GM18511 (cell line): ENCODE results near the gene SEC11A.
A peak's percentile ranks its signal among the peaks of the same experiment; 100 is the strongest.

Source experiments
- ATAC-seq: cut with Tn5 transposase; IDR thresholded peaks from one replicate; pipeline ENCODE4 v1.9.1; 2021; ENCODE audit warnings: mild to moderate bottlenecking, moderate library complexity; ENCODE audit not compliant: unreplicated experiment

SEC11A gene

DNA sequence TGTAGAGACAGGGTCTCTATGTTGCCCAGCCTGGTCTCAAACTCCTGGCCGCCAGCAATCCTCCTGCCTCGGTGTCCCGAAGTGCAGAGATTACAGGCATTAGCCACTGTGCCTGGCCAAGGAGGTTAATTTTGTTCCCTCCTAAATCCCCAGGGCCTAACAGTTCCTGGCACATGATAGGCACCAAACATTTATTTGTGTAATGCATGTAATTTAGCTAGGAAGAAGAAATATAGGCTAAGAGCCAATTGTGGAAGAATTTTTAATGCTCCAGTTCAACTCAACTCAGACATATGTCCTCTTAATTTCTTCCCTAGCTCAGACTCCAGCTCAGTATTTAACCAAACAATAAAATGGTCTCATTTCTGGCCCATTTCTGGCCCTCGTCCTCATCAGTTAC is 24.8 kb upstream of the SEC11A start:
- no peak for ATAC-seq

DNA sequence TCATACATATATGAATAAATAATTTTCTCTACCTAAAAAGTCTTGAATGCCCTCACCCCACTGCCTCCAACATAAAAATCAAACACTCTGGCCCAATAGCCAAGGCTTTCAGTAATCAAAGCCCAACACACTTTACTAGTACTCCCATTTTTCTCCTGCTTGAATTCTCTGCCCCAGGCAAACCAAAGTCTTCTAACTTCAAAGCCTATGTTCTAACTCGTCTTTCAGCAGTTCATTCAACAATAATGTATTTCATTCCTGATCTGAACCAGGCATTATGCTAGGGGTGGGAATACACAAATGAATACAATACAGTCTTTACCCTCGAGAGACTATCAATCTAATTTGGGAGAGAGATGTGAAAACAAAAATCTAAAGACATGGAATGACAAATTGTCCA is 21.1 kb upstream of the SEC11A start:
- no peak for ATAC-seq

DNA sequence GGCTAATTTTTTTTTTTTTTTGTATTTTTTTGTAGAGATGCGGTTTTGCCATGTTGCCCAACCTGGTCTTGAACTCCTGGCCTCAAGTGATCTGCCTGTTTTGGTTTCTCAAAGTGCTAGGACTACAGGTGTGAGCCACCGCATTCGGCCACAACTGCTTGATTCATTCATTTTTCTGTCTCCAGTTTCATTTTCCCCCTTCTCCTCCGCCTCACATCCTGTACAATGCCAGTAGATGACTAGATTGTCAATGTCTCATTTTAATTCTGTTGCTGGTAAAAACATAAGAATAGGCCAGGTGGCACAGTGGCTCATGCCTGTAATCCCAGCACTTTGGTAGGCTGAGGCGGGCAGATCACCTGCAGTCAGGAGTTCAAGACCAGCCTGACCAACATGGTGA is 20.4 kb upstream of the SEC11A start:
- peak; percentile 53 for ATAC-seq

DNA sequence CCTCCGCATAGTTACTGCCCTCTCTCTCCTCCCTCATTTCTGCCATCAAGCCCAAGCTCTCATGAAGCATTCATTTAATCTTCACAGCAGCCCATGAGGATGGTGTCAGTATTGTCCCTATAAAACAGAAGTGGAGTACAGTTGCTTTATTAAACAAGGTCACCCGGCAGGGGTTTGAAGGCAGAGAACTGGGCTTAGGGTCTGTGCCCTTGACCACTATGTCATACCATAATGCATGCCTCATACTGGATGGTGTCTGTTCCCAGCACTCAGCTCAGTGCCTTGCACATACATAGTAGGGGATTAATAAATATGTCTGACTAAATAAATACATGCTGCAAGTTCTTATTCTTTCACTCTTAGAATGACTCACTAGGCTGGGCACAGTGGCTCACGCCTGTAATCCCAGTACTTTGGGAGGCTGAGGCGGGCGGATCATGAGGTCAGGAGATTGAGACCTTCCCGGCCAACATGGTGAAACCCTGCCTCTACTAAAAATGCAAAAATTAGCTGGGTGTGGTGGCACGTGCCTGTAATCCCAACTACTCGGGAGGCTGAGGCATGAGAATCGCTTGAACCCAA is 19.6 kb upstream of the SEC11A start:
- peak; percentile 54 for ATAC-seq

DNA sequence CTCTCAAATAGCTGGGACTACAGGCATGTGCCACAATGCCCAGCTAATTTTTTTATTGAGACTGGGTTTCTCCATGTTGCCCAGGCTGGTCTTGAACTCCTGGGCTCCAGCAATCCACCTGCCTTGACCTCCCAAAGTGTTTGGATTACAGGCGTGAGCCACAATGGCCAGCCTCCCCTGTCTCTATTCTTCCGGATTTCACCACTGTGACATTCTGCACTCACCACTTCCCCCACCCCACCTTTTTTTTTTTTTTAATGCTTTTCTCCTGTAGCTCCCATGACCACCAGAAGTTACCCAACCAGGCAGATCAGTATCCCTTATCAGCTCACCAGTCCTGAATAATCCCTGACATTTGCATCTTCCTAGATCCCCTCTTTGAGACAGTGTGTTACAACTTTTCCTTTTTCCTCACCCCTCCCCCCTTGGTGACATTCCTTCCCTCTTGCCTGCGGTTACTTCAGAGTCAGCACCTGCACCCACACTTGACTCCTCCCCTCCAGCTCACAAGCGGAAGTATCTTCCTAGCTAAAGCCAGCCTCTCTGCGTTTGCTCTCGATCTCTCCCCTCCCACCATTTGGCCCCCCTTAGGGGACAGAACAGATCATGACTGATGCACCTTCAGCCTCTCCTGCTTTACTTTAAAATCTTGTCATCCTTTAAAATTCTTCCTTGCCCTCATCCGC is 19.0 kb upstream of the SEC11A start:
- ATAC-seq, result peak; percentile 79

DNA sequence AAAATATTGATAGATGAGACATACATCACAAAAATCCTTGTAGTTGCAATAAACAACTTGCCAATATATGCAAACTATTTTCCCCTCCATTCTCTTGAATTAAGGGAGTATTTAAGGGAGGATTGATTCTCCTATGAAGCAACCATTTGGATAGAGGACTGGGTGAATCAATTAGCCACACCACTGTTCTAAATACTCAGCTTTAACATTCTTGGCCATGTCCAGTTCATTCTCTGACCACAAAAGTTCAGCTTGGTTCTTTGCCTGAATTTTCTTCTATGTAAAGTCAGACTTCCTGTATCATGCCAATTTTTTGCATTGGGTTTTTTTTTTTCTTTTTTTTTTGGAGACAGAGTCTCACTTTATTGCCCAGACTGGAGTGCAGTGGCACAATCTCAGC is 15.8 kb upstream of the SEC11A start:
- no peak for ATAC-seq

DNA sequence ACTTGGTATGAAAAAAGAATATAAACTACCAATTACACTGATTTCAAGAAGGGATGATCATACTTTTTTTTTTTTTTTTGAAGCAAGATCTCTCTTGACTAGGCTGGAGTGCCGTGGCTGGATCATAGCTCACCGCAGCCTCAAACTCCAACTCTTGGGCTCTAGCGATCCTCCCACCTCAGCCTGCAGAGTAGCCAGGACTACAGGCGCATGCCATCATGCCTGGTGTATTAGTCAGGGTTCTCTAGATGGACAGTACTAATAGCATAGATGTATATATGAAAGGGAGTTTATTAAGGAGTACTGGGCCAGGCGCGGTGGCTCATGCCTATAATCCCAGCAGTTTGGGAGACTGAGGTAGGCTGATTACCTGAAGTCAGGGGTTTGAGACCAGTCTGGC is 11.5 kb upstream of the SEC11A start:
- no peak for ATAC-seq

DNA sequence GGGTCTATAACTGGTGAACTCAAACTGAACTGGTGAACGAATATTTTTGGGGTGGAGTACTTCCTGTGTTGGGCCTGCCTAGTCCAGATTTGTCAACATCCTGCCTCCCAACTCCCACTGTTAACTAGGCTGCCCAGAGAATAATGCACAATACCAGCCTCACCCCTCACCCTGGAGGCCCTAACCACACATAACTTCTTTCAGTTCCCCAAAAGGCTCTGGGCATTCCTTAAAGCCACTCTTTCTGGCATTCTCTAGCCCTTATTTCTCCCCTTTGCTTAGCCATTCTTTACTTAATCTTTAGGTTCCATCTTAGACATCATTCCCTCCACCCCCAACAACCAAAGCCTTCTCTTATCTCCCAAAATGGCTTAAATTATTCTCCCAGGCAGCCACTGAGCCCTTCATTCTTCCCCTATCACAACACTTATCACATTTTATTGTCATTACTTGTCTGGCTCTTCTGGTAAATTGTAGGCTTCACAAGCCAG is 9.1 kb upstream of the SEC11A start:
- ATAC-seq, result peak; percentile 83

DNA sequence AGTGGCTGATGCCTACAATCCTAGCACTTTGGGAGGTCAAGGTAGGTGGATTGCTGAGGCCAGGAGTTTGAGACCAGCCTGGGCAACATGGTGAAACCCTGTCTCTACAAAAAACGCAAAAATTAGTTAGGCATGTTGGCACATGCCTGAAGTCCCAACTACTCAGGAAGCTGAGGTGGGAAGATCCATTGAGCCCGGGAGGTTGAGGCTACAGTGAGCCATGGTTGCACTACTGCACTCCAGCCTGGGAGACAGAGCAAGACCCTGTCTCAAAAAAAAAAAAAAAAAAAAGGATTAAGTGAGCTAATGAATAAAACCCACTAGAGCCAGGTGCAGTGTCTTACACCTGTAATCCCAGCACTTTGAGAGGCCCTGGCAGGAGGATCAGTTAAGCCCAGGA is 6.7 kb upstream of the SEC11A start:
- ATAC-seq, result no peak

DNA sequence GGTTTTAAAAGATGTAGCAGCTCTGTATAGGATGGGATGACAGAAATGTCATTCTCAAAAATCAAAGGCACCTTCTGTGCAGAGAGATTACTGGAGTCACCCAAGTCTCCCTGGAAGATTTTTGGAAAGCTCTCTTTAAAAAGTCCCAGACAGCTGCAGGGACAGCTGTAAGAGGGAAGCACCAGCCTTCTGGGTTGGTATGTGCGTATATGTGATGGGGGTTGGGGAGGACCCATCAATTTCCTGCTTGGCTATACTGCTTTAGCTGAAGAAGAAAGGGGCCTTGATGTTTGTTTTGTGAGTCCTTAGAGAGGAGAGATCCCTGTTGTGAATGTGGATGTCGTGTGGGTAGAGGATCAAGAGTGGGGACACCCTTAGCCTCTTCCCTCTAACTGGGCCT is 5.4 kb upstream of the SEC11A start:
- no peak for ATAC-seq

DNA sequence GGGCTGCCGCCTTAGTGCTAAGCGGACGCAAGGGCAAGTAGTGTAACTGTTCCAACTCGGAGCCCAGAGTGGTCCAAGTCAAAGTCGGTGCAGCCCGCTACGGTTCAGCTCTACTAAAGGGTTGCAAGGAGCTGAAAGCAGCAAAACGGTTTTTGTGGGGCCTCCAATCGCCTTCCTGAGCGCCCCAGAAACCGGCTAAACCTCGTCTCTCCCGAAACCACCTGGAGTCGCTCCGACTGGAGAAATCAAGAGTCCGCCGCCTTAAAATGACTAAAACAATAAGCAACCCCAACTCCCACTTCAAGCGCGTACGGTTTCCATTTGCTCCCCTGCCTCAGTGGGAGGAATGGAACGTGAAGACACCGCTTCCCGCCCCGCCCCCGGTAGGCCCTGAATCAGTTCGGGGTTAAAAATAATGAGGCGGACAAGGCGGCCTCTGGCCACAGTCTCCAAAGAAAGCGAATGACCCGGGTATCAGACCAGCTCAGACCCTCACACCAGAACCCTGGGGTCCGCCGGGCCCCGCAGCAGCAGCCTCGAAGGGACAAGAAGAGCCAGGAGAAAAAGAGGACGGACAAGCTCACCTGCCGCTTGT is 401 bp downstream of the SEC11A start:
- peak; percentile 8 for ATAC-seq

DNA sequence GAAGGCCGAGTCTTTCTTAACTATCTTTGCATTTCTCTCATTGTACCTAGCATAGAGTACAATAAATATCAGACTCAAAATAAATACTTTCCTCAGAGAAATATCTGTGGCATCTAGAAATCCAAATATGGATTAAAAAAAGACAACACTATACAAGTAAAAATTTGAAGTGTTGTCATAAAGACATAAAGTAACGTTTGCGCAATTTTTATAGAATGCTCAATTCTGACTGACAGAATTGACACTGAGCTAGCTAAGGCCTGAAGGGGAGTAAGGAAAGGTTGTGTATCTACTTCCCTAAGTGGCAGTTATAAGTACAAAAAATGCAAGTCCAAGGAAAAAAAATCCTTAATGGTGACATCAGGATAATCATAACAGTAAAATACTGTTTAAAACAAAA is 1.1 kb downstream of the SEC11A start:
- no peak for ATAC-seq

DNA sequence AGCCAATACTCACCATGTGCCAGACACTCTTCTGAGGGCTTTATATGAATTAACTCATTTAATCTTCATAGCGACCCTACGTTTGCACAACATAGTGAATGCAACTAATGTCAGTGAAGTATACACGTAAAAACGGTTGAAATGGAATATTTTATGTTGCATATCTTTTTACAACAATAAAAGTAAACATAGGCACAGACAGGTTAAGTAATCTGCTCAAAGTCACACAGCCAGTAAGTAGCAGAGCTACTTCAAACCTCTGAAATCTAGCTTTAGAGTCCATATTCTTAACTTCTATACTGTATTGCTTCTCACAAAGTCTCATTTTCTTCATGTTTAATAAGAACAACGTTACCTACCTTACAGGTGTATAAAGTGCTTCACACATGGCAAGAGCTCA is 1.6 kb downstream of the SEC11A start:
- no peak for ATAC-seq

DNA sequence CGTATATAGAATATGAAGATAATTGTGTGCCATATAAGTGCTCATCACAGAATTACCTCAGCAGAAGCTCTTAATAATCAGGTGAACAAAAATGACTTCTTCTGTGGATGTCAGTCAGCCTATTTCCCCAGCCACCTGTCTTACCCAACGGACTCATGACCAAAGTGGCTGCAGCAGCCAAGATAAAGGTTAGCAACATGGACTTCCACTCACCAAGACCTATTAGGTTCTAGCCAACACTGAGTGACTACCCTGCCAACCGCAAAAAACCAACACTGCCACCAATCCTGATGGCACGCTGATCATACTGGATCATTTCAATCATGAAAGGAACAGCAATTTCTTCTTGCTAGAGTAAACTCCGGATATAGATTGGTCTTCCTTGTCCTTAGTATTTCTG is 12.1 kb downstream of the SEC11A start:
- ATAC-seq, result no peak

DNA sequence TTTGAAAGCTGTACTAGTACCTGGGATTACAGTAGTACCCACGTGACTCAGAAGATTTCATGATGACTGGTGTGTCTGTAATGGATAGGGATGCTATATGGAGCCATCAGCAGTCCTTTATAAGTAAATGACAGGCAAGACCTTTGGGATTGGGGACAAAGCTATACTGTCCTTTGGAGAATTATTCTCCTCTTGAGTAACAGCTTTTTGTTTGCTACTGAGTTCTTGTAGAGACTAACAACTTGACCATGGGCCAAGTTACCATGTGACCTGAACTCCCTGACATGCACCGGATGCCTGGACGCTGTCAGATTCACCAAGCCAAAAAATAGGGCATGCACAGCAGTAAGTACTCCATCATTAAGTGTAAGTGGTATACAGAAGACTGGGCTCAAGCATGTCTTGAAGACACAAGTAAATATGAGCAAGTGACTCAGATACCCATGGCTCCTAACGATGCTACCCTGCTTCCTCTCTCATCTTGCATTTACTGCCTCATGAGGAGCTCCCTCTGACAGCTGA is 12.9 kb downstream of the SEC11A start:
- ATAC-seq, result no peak

DNA sequence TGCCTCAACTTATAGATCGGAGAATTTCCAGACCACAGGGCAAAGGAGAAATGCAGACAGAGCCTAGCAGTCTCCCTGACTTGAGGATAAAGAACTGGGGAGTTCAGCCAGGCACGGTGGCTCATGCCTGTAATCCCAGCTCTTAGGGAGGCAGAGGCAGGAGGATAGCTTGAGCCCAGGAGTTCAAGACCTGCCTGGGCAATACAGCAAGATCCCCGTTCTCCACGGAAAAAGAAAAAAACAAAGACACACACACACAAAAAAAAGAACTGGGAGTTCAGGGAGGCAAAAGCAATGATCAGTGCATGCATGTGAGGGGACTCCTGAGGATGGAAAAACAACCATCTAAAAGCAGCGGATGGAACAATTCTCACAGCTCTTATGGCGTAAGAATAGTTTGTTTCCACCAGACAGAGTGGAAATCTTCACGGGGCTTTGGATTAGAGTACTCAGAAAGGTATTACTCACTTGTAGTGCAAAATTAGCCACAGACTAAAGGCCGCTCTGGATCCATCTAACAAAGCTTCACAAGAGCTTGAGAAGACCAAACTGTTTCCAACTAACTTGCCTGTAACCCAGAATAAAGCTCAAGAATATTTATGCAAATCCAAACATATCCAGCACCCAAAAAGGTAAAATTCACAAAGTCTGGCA is 16.3 kb downstream of the SEC11A start:
- ATAC-seq, result no peak

DNA sequence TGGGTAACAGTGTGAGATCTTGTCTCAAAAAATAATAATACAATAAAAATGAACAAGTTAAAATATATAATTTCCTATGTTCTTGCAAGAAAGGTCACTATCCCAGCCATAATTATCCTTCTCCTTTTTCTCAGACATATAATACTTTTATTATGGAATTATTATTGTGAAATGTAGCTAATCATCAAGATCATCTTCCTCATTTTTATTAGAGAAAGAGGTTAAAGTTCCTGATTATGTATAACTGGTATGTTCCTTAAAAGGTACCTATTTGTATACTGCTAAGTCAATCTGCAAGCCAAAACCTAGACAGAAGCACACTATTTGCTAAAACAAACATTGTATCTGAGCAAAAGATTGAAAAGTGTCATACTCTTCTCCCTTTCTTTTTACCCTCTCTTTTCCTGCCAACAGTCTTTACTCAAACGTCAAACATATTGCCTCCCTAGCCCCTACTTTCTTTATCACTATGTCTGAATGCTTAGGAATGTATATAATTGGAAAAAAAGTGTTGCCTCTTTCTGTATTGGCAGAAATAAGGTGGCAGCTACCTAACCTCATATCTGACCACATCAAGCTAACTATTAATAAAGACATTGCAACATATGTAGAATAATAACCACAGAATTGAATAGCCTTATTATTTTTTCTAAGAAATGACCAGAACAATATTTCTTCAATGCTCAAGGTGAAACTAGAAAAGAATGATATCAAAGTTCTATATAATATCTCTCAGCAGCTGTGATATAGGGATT is 18.5 kb downstream of the SEC11A start:
- ATAC-seq, result no peak

DNA sequence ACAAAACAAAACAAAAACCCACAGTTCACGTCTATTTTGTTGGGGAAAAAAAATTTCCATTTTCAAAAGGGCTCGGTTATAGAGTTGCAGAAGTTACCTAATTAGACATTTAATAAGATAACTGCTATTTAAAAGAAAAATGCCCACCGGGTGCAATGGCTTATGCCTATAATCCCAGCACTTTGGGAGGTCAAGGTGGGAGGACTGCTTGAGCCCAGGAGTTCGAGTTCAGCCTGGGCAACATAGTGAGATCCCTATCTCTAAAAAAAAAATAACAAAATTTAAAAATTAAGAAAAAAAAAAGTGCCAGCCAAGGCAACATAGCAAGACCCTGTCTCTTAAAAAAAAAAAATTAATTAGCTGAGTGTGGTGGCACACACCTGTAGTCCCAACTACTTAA is 19.2 kb downstream of the SEC11A start:
- ATAC-seq, result no peak

DNA sequence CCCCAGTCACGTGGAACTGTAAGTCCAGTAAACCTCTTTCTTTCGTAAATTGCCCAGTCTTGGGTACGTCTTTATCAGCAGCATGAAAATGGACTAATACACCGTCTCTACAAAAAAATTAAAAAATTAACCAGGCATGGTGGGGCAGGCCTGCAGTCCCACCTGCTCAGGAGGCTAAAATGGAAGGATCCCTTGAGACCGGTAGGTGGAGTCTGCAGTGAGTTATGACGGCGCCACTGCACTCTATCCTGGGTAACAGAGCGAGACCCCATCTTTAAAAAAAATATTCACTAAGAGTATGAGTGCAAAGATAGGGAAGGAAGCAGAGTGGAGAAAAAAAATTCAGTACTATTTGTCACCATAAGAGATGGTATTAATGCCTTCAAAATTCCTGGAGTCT is 25.6 kb downstream of the SEC11A start:
- ATAC-seq, result no peak

DNA sequence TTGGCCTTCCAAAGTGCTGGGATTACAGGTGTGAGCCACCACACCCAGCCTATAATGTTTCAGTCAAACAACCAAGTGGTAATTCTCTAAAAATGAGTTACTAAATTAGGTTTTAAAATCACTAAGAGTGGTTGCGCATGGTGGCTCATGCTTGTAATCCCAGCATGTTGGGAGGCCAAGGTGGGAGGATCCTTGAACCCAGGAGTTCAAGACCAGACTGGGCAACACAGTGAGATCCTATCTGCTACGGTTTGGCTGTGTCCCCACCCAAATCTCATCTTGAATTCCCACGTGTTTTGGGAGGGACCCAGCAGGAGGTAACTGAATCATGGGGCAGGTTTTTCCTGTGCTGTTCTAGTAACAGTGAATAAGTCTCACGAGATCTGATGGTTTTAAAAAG is 26.1 kb downstream of the SEC11A start:
- ATAC-seq, result no peak

DNA sequence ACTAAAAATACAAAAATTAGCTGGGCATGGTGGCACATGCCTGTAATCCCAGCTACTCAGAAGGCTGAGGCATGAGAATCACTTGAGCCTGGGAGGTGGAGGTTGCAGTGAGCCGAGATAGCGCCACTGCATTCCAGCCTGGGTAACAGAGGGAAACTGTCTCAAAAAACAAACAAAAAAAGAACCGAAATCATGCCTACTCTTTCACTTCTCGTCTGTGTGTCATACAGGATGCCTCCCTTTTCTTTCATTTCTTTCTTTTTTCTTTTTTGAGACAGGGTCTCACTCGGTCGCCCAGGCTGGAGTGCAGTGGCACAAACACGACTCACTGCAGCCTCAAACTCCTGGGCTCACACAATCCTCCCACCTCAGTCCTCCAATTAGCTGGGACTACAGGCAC is 29.5 kb downstream of the SEC11A start:
- peak; percentile 45 for ATAC-seq
